ENCODE results near the gene RGS18. TPM values are rescaled to one million over a fixed set of nuclear protein-coding genes. Genes with fewer than 3 reads are reported as not detected.

The RGS18 gene
- total and polyA plus RNA-seq, 2 of the 8 experiments (the other 6 are each of a cell fraction or from before 2014, with no cell fraction given) = not detected

DNA sequence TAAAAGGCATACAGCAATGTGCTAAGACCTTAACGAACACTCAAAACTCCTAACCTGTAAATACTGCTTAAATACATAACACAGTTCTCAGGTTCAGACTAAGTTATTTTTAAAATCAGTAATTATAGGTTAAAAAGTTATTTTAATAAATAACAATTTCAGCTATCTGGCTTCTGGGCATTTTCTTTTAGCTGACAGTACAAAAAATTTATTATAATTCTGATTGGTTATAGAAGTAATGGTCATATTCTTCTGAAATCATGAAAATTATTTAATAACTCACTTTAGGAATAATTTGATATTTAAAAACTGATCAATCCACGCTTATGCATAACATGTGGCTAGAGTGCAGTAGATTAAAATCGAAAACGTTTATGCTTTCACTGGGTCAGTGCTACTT lies 10.7 kb downstream of the RGS18 start:
- H4K91ac ChIP-seq (replicated peaks; ENCODE audit: insufficient read length, low read length) = no peak overlapping the region
- FAIRE-seq (no peak), DNase-seq (ENCODE audit: low read depth in 1 of 2, low spot score in 2 of 2) (no peak)
- no peak overlapping the region for H4K5ac ChIP-seq (ENCODE audit: insufficient read length, low read depth, low read length)
- H3K27ac ChIP-seq (ENCODE audit: low read depth, low read length) = no peak overlapping the region
- H3K27me3 ChIP-seq (replicated peaks in 1 of 4; ENCODE audit: control insufficient read depth in 3 of 4, extremely low read depth in 1 of 4, insufficient read depth in 3 of 4, low read length in 3 of 4) = no peaks in the 10 kb centered on the region
- 0 out of 4 replicates have a peak, but pooled peaks cover 2 to 3% of the 10 kb centered on the region in 2 experiments for H3K9me3 ChIP-seq (ENCODE audit: insufficient read depth in 2 of 2, low read depth in 1 of 2, low read length in 1 of 2)
- no peak overlapping the region for H3K4ac ChIP-seq (replicated peaks; ENCODE audit: insufficient read length, low read depth, low read length)
- no peak overlapping the region for H2AK5ac ChIP-seq (ENCODE audit: low read depth, low read length)
- ChIA-PET CTCF (ENCODE audit: partially characterized antibody) (no interaction called here), POLR2A (ENCODE audit: partially characterized antibody) (no interaction called here)
- H3K9ac ChIP-seq (replicated peaks in 1 of 4; ENCODE audit: extremely low read depth in 1 of 4, low read depth in 3 of 4, low read length in 3 of 4) = no peak overlapping the region
- H3K79me1 ChIP-seq (ENCODE audit: low read depth, low read length) = no peaks in the 10 kb centered on the region
- H2BK120ac ChIP-seq (replicated peaks; ENCODE audit: low read depth, low read length) = no peak overlapping the region
- no peak overlapping the region for H2BK12ac ChIP-seq (ENCODE audit: low read depth, low read length)
- H2BK15ac ChIP-seq (ENCODE audit: low read length) = no peak overlapping the region
- WGBS, 2 experiments (ENCODE audit: extremely low coverage in 1 of 2, insufficient coverage in 1 of 2, insufficient read length in 1 of 2, insufficient replicate concordance in 2 of 2, low coverage in 1 of 2, low lambda C conversion rate in 2 of 2, missing lambda C conversion rate in 1 of 2) = 95% methylated on average over 4 of the region's 4 CpGs; no CpG with 5 or more reads in 1 of the 2 experiments
- no peak overlapping the region for H2AFZ ChIP-seq (ENCODE audit: low read length)
- H3K14ac ChIP-seq (ENCODE audit: insufficient read length) = no peak overlapping the region
- no peaks in the 10 kb centered on the region for H3K23me2 ChIP-seq (ENCODE audit: low read depth, low read length)
- no peak overlapping the region for H2BK20ac ChIP-seq (ENCODE audit: low read length)
- H4K20me1 ChIP-seq (replicated peaks in 1 of 2; ENCODE audit: control insufficient read depth in 1 of 2, insufficient read depth in 2 of 2, low read length in 2 of 2) = no peaks in the 10 kb centered on the region
- no peaks in the 10 kb centered on the region for H3K36me3 ChIP-seq (ENCODE audit: control insufficient read depth in 2 of 4, insufficient read depth in 4 of 4, low read length in 3 of 4)
- no peak overlapping the region for H2BK5ac ChIP-seq (ENCODE audit: low read depth, low read length)
- no peak overlapping the region for H4K8ac ChIP-seq (ENCODE audit: extremely low read depth, insufficient read depth, low read length)
- H3K56ac ChIP-seq (replicated peaks; ENCODE audit: insufficient read length, low read depth, low read length) = no peak overlapping the region
- no peak overlapping the region for H3K4me3 ChIP-seq (ENCODE audit: extremely low read depth in 1 of 4, insufficient read depth in 2 of 4, low read depth in 3 of 4, low read length in 4 of 4)
- H3K4me1 ChIP-seq (replicated peaks in 1 of 4; ENCODE audit: control insufficient read depth in 3 of 4, insufficient read depth in 4 of 4, low read length in 3 of 4) = peaks cover 0 to 4% (median 0%) of the 10 kb centered on the region in 4 experiments; a peak in 1 of 7 replicates
- H3K79me2 ChIP-seq (ENCODE audit: control insufficient read depth in 1 of 2, insufficient read depth in 2 of 2, low read length in 2 of 2) = no peaks in the 10 kb centered on the region
- H3K23ac ChIP-seq (ENCODE audit: insufficient read length) = no peak overlapping the region
- no peak overlapping the region for H3K18ac ChIP-seq (ENCODE audit: extremely low read depth, low read length)
- H3K4me2 ChIP-seq (ENCODE audit: insufficient read depth in 1 of 2, low read depth in 2 of 2, low read length in 2 of 2) = no peak overlapping the region
- no peak for TF ChIP-seq FOSL1 (IDR thresholded peaks at IDR 0.05; ENCODE audit: insufficient read depth, low read depth, low read length)
- TF ChIP-seq POLR2AphosphoS5 (IDR thresholded peaks at IDR 0.05; ENCODE audit: low read depth, low read length) = no peak
- TF ChIP-seq TBP (IDR thresholded peaks at IDR 0.05; ENCODE audit: low read depth, low read length) = no peak
